Medulla oblongata (tissue), 1 donor: ENCODE results near the gene RAB13.

Experiments used
- DNase-seq: peaks from one replicate; pipeline ENCODE4 v3.0.0-alpha.2; 2015; ENCODE audit errors: extremely low spot score

The RAB13 gene

GRCh38 chr1:153933430-153933829 lies 52.7 kb downstream of the RAB13 start:
- DNase-seq = no peak

- DNase-seq = no peak
These were observed 53.7 kb downstream of the RAB13 start for GRCh38 chr1:153932156-153933131.
